GM19438 (cell line): ENCODE data around the gene COL6A3.

Experiments used
- ATAC-seq: cut with Tn5 transposase; IDR thresholded peaks from one replicate; pipeline ENCODE4 v1.9.1; 2021; ENCODE audit warnings: low read depth; ENCODE audit not compliant: unreplicated experiment

The COL6A3 gene

DNA sequence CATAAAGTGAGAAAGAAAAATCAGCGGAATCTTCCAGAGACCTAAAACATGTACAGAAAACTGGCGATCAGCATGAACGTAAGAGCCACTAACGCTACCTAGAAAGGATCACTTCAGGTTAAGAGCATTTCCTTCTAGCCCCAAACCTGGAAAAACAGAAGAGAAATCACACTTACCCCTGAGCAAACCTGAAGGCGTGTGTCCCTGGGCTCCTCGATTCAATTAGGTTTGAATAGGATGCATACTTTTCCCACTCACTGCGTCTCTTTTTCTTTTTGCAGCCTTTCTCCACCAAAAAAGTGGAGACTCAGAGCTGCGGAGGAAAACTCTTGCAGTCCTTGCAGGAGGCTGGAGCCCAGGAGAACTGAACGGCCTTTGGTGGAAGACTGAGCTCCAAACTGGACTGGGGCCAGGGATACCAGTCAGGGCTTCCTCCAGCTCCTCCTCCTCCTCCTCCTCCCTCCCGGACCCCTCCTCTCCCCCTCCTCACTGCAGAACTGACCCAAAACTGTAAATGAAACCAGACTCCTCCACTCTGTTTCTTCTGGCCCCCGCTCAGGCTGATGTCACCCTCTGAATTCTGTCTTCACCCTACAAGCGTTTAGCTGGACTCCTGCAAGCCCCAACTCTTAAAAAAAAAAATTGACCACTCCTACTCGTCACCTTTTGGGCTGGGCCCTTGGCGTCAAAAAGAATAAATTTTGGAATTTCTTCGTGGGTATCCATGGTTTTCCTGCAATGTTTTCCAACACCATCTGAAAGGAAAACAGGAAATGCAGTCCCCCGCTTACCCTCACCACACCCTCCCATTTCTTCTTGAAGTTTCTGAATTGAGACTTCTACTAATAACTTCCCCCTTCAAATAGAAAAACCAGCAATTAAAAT lies at the start of gene COL6A3:
COL6A3 (minus strand) TSS at position 388 of the 885 bp plus-strand sequence. CDS start 17,347 bp downstream, outside the sequence.
- ATAC-seq, result no peak

DNA sequence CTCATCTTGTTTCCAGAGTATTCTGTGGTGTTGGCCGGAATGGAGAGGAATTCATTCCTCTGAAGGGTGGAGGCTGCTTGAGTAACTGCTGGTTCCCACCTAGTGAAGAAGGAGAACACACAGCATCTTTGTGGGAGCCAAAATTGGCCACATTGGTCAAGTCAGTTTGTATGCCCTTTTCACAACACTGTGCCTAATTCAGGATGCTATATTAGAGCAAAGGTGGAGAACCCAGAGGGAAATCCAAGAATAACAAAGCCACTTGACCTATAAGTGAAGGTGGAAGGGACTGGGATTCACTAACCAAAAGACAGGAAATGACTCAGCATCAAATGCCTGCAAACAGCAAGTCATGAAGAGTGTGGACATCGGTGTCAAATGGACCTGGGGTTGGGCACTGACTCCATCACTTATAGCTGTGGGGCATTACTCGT lies 45.8 kb upstream of the COL6A3 start:
- no peak for ATAC-seq

DNA sequence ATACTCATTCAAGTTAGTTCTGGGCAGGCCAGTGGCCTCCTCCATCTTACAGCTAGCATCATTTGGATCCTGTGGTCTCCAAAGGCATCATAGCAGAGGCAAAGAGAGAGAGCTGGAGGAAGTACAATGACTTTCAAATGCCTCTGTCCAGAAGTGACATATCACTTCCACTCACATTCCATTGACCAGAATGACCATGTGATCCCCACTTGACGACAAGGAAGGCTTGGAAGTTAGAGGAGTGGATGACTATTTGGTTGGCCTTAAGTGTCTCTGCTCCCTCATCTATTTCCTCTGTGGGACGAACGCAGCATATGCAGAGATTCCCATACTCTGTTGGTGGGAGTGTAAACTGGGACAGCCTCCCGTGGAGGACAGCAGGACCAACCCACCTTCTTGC lies 45.3 kb upstream of the COL6A3 start:
- no peak for ATAC-seq

DNA sequence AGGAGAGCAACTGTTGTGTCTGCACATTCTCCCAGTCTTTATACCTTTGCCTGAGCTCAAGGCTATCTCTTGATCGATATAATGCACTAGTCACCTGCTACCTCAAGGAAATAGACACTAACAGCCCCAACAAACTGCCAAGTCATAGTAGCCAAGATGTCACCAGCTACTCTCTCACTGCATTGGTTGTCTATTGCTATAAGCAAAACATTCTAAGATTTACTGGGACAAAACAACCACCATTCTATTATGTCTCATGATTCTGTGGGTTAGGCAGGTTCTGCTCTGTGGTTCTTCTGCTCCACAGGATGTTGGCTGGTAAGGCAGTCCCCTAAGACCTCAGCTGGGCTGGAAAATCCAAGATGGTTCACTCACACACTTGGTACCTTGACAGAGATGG lies 44.6 kb upstream of the COL6A3 start:
- ATAC-seq, result no peak

- no peak for ATAC-seq
Measured at GRCh38 chr2:237457388-237457941, 43.5 kb upstream of the COL6A3 start.

GRCh38 chr2:237456200-237456843 lies 42.4 kb upstream of the COL6A3 start:
- ATAC-seq, result no peak

DNA sequence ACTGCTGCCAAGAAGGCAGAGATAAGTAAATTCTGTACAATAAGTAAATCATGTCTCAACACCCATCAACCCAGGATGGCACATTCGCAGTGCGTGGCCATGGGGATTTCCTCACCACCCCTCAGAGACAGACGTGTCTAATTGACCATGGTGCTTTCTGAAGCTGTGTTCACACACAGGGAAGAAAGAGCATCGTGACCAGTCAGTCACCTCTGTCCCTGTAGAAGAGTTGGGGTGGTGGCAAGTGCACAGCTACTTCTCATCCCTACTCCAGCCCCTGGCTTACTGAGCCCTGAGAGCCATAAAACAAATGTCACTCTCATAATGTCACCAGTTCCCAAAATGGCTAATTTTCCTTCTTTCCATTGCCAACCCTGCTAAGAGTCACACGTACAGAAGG lies 41.8 kb upstream of the COL6A3 start:
- ATAC-seq, result no peak

GRCh38 chr2:237453671-237454070 lies 39.7 kb upstream of the COL6A3 start:
- ATAC-seq, result no peak

- ATAC-seq, result no peak
Measured at GRCh38 chr2:237452861-237453260, 38.9 kb upstream of the COL6A3 start.

DNA sequence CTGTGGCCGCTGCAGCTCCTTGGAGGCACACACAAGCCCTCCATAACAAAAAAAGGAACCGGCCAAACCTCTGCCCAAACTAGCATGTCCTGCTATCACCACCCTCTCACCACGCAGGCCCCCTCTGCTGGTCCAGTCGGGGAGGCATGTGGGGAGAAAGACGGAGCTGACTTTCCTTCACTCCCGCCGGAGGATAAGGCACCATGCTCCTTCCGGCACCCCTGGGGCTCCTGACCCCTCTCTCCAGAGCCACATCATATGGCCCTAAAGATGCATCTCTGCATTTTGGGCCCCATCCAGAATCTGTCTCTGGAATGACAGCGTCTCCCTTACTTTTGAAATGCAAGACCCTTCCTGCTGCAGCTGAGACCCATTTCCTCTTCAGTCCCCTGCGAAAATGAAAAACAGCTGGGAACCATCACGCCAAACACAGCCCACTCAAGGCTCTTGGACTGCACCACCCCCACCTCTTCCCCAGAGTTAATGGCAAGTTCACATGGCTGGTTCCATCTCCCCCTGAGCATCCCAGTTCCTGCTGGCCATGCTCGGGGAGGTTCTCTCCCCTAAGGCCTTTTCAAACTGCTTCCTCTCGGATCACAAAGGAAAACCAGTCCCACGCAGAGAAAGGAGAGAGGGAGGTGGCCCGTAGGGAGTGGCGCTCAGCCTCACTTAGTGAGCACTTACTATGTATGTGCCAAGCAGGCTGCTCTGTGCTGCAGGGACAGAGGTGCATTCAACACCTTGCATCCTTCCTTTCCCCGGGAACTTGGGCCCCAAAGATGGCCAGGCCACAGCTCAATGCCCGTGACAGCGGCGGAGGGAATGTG lies 37.9 kb upstream of the COL6A3 start:
- ATAC-seq, result no peak

DNA sequence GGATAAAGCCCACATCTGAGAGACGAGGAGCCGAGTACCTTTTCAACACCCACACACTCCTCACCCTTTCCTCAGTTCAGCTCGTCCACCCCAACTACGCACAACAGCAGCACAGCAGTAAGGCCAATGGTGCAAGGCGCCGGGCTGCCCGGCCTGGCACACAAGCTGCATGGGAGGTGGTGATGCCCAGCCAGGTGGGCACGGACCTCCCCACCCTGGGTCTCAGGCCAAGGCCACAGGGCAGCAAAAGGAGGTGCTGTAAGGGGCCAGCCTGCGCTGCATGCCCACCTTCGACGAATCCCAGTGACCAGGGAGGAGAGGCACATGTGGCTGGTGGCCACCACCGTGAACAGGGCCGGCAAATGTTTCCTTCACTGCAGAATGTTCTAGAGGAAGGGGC lies 36.6 kb upstream of the COL6A3 start:
- no peak for ATAC-seq

DNA sequence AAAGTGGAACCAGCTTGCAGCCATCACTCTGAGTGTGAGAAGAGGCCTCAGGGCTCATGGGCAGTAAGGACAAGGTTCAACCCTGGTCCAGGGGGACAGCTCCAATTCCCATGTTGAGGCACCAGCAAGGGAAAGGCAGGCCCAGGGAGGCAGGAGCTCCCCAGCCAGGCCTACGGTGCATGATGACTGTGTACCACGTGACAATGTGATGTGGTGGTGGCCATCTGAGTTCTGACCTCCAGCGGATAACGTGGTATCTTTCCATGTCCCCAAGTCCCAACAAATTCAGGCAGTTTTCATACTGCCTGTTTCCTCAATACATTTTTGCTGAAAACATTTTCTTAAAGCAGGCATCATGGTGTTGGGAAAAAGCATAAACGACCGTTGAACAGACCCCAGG lies 36.1 kb upstream of the COL6A3 start:
- ATAC-seq, result no peak

DNA sequence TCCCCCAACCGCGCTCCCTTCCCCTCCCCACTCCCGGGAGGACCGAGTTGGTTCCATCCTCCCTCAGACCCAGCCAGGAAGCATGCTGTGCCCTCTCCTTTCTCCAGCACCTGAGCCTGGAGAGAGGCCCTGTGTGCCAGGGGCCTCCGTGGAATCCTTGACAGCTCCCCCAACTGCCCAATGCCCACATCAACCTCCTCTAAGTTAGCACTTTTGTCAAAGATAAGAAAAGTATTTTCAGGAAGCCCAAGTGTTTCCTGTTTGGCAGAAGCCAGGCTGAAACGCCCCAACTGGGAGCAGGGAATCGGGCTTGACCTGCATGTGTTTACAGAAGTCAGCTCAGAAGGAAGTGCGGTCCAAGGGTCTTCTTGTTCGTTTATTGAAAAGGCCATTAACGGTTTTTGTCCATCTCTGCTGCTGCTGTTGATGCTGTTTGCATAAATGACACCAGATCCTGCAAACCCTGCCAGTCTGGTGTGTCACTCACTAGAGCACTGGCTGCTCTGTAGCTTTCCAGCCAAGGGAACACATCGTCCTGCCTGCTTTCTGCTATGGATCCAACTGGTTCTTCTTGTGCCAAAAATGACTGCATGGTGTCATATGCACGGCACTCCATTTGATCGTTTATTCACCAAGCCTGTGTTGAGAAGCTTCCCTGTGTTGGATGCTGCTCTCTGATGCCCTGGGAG lies 35.4 kb upstream of the COL6A3 start:
- no peak for ATAC-seq

DNA sequence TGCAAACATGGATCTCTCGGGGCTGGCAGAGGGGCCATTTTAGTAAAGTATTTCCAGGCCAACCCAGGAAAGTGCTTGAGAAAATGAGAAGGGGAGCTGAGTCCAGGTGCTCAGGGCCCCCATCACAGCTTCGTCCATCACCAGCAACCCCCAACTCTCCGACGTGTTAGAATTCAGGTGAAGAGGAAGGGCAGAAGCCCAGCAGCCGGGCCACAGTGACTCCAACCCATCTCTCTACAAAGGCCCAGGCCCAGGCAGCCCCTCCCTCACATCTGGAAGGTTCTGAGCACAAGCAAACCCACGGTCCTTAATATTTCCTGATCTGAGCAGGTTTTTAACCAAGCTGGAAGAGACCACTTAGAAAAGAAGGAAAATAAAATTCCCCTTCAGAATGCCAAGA lies 34.7 kb upstream of the COL6A3 start:
- ATAC-seq, result no peak

DNA sequence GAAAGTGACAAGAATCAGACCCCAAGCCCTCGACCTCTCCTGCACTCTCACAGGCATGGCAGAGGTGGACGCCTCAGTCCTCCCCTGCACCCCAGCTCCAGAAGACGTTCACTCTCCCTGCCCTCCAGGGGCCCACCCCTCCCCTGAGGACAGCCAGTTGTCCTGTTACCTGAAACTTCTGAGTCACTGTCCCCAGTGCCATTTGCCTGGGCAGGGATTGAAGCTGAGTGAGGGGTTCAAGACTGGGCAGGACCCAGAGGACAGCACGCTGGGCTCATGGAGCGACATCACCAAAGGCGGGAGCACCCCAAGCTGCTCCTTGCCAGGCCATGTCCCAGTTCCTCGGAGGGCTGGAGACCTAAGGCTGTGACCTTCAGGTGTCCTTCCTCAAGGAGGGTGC lies 34.2 kb upstream of the COL6A3 start:
- ATAC-seq, result no peak

DNA sequence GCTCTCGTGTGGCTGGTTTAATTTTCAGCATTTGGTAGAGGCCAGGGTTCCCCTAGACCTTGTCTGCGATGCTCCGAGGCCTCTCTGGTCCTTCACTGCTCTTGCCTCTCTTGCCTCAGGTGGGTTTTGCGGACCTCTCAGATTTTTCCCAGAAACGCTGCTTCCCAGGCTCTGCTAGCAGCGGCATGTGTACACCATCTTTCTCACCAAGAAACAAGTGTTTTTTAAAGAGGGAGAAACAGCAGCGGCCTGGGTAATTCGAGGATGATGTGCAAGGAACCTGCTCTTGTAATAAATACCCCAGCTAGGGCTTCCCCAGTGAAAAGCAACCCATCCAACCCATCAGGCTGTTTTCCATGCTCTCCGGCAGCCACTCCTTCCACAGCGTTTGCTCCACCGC lies 33.5 kb upstream of the COL6A3 start:
- ATAC-seq, result no peak

GRCh38 chr2:237446338-237446665 lies 32.3 kb upstream of the COL6A3 start:
- no peak for ATAC-seq

GRCh38 chr2:237445611-237446337 lies 31.8 kb upstream of the COL6A3 start:
- no peak for ATAC-seq

GRCh38 chr2:237444071-237444470 lies 30.1 kb upstream of the COL6A3 start:
- no peak for ATAC-seq
